GM21786 (cell line): Measurements from ENCODE around the gene EDRF1.

Experiments
- ATAC-seq: cut with Tn5 transposase; IDR thresholded peaks from one replicate; pipeline ENCODE4 v1.9.1; 2021; ENCODE audit not compliant: unreplicated experiment

The EDRF1 gene

GRCh38 chr10:125785791-125786190 lies 66.3 kb downstream of the EDRF1 start:
- no peak for ATAC-seq

GRCh38 chr10:125788156-125789034 lies 68.9 kb downstream of the EDRF1 start:
- no peak for ATAC-seq

DNA sequence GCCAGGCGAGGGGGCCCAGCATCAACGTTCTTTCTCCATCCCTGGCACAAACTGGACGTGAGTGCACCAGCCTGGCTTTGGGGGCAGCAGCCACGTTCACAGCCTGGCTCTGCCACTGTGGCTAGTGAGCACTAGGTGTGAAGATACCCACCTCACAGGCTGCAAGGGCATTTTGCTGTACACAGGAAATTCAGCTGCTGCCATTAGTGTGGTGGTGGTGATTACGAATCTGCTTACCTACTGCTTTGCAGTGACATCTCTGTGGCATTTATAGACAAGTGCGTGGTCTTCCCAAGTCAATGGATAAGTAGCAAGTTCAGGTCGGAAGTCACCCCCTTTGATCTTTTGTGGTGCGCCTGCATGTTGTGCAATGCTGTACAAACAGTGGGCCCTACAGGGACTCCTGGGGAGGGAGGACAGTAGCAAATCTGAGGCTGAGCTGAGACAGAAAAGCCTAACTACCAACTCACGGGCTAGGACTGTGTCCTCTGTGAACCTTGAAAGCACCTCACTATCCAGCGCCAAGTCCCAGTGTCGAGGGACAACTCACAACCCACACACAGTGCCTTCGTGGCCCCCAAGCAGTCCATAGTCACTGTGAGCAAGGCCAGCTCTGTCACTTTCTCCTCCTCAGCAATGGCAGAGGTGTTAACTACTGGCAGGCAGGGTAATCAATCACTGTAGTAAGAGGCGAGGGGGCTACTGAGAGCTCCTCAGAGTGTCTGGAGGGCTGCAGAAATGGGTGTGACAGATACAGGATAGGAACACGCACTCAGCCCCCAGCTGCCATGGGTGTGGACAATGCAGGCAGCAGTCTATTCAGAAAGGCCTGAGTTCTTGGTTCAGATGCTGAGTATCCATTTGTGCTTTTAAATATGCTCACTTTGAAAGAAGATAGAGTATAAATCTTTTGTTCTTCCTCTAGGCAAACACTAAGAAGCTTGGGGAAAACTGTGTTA lies 73.1 kb downstream of the EDRF1 start:
- ATAC-seq, result no peak

DNA sequence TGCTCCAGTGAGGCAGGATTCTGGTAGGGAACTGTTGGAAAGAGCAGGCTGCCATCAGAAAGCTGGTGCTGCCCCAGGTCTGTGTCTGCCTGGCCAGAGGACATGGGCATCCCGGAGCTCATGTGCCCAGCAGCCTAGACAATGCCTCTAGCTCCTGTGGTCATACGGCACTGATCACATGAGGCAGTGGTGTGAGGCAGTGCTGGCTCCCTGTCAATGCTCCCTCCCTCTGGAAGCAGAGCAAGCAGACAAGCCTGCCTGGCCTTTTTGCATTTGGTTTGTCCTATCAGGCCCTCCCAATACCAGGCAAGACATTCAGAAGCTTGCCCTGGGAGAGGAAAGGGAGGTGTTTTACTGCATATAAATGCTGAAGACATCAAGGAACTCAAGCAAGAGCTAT lies 75.6 kb downstream of the EDRF1 start:
- no peak for ATAC-seq

GRCh38 chr10:125795637-125796190 lies 76.2 kb downstream of the EDRF1 start:
- ATAC-seq, result no peak

GRCh38 chr10:125797424-125797823 lies 77.9 kb downstream of the EDRF1 start:
- no peak for ATAC-seq

GRCh38 chr10:125797994-125798662 lies 78.6 kb downstream of the EDRF1 start:
- ATAC-seq, result no peak

GRCh38 chr10:125799451-125800182 lies 80.1 kb downstream of the EDRF1 start:
- ATAC-seq, result no peak

DNA sequence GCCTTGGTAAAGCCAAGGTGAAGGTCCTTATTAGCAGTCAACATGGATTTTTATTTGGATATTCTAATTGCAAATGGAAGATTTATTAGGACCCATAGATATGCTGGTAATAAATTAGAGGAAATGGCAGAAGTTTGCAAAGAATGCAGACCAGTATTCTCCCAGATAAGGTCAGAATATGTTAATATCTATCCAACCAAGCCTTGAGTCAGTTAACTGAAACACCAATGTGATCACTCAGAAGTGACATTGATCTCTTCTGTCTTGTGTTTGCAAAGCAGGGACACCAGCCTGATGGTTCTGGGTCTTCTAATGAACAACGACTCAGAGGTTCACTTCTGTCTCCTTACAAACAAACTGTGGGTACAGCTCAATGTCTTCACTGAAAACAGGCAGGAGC lies 82.1 kb downstream of the EDRF1 start:
- ATAC-seq, result no peak

DNA sequence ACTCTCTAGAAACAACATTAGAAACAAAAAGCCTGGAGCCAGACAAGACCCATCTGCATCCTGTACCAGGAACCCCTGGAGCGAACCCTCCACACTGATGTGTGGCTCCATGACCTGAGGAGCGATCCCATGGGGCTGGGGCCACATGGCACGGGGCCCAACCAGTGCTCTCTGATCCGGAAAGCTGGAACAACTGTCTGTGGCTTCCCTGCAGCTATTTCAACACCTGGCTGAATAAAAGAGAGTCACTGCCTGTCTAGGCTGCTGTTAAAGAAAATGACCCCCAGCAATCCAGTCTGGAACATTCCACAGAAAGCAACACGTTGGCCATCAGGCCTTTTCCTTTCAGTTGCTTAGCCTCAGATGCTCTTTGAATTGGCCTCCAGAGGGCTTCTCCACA lies 82.6 kb downstream of the EDRF1 start:
- ATAC-seq, result no peak

- ATAC-seq, result no peak
These were observed 83.2 kb downstream of the EDRF1 start for GRCh38 chr10:125802739-125803138.

DNA sequence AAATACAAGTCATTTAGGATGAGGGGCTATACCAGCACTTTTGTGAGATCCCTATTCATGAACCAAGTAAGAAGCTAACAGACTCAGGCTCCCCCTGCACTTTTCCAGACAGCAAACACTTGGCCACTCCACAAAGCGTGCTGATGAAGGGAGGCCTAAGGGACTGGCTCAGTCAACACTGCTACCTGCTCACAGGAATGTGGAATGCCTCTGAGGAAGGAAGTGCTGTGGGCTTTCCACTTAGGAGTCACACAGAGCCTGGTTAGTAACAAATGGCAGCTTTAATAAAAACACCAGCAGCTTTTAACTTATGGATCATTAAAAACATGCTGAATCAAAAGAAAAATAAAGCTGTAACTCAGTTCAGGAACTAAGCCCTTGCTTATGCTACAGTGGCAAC lies 88.5 kb downstream of the EDRF1 start:
- no peak for ATAC-seq

DNA sequence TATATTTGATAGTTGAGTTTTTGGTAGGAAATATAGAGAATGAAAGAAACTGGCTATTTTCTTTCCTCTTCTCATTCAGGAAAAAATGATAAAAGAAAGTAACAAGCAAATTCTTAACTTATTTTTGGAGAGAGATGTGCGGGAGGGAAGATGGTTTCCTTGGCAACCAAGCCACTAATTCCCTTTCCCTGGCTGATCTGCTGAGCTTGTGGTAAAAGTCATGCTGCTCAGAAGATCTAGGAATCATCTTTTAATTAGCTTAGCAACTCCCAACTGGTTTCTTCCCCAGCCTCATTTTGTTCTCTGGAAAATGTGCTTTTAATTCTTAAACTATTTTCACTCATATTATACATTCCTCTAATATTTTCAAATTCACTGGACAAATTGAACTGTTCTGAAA lies 91.7 kb downstream of the EDRF1 start:
- ATAC-seq, result no peak

- ATAC-seq, result no peak
These were observed 92.7 kb downstream of the EDRF1 start for GRCh38 chr10:125812128-125812750.
